ENCODE data around the gene IL23R. TPM values are rescaled to one million over a fixed set of nuclear protein-coding genes. Genes with fewer than 3 reads are reported as not detected.

The IL23R gene
- polyA plus RNA-seq, 1 donor (not counting 4 experiments of a cell fraction or from before 2014, with no cell fraction given), result not detected

DNA sequence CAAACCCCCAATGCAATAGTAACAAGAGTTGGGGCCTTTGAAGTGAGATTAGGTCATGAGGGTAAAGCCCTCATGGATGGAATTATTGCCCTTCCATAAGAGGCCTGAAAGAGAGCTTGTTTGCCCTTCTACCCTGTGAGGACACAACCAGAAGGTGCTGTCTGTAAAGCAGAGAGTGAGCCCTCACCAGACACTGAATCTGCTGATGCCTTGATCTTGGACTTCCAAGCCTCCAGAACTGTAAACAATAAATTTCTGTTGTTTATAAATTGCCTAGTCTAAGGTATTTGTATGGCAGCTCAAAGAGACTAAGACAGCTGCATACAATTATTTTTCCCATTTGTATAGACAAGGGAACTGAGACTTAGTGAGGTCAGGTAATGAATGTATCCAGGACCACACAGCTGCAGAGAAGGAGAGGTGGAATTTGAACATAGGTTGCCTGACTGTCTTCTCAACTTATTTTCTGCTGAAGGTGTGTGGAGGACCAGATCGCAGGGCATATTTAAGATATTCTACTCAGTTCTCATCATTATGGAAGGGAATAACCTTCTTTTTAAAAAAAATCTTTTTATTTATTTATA lies 18.7 kb downstream of the IL23R start:
- no peak overlapping the region for H2AFZ ChIP-seq (ENCODE audit: control insufficient read depth, low read length)
- no peaks in the 10 kb centered on the region for H3K79me2 ChIP-seq (ENCODE audit: control insufficient read depth, insufficient read depth, low read length)
- DNase-seq (ENCODE audit: low read depth, low spot score), result no peak
- no peaks in the 10 kb centered on the region for H4K20me1 ChIP-seq (ENCODE audit: control insufficient read depth, extremely low read depth, insufficient read depth, low read length)
- dilution Hi-C loops (cut with MboI; ENCODE audit: extremely low pct_ligation_motif_present, low sequenced_read_pairs), result no loop called here
- H3K4me1 ChIP-seq (ENCODE audit: control insufficient read depth, extremely low read depth, insufficient read depth, low read length), result no peaks in the 10 kb centered on the region
- no peaks in the 10 kb centered on the region for H3K9me3 ChIP-seq (ENCODE audit: control insufficient read depth, low read depth, low read length)
- H3K9me1 ChIP-seq (ENCODE audit: control insufficient read depth, extremely low read depth, insufficient read depth, low read length), result no peaks in the 10 kb centered on the region
- no peaks in the 10 kb centered on the region for H3K27me3 ChIP-seq (ENCODE audit: control insufficient read depth, extremely low read depth, insufficient read depth, low read length)
- no peaks in the 10 kb centered on the region for H3K36me3 ChIP-seq (ENCODE audit: control insufficient read depth in 2 of 2, extremely low read depth in 1 of 2, insufficient read depth in 2 of 2, low read length in 2 of 2)
- no peak overlapping the region for H3K27ac ChIP-seq (ENCODE audit: control insufficient read depth, insufficient read depth, low read length)
- no peak overlapping the region for H3K4me2 ChIP-seq (ENCODE audit: control insufficient read depth, extremely low read depth, insufficient read depth, low read depth, low read length)
- TF ChIP-seq EZH2 (IDR thresholded peaks at IDR 0.05; ENCODE audit: low read length), result no peak
- TF ChIP-seq, protein P1, sequence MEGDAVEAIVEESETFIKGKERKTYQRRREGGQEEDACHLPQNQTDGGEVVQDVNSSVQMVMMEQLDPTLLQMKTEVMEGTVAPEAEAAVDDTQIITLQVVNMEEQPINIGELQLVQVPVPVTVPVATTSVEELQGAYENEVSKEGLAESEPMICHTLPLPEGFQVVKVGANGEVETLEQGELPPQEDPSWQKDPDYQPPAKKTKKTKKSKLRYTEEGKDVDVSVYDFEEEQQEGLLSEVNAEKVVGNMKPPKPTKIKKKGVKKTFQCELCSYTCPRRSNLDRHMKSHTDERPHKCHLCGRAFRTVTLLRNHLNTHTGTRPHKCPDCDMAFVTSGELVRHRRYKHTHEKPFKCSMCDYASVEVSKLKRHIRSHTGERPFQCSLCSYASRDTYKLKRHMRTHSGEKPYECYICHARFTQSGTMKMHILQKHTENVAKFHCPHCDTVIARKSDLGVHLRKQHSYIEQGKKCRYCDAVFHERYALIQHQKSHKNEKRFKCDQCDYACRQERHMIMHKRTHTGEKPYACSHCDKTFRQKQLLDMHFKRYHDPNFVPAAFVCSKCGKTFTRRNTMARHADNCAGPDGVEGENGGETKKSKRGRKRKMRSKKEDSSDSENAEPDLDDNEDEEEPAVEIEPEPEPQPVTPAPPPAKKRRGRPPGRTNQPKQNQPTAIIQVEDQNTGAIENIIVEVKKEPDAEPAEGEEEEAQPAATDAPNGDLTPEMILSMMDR (optimal IDR thresholded peaks at IDR 0.05 in 1 of 3, IDR thresholded peaks at IDR 0.05 in 1 of 3, conservative IDR thresholded peaks at IDR 0.05 in 1 of 3; ENCODE audit: extremely low read depth in 1 of 3, insufficient read depth in 2 of 3, low read length in 3 of 3), result no peak
- H3K4me3 ChIP-seq (ENCODE audit: control insufficient read depth in 2 of 3, extremely low read depth in 1 of 3, insufficient read depth in 2 of 3, low read depth in 1 of 3, low read length in 3 of 3), result no peak overlapping the region
- no peak overlapping the region for H3K9ac ChIP-seq (ENCODE audit: control insufficient read depth, extremely low read depth, insufficient read depth, low read length)
- no peak for FAIRE-seq

DNA sequence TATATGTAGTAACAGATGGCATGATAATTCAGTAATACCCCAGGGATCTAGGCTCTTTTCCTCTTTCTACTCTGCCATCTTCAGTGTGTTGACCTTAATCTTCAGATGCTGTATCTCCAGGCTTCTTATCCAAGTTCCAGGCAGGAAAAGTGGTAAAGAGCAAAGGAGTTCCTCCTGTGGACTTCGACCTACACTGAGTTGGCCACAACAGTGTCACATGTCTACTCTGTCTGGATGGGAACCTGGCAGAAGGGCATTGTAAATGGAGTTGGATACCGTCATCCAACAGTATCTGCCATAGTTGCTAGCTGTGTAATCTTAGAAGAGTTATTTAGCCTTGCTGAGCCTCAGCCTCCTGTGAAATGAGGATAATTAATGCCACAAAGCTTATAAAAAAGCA lies 21.9 kb downstream of the IL23R start:
- no peaks in the 10 kb centered on the region for H4K20me1 ChIP-seq (ENCODE audit: control insufficient read depth, extremely low read depth, insufficient read depth, low read length)
- TF ChIP-seq, protein P1 (optimal IDR thresholded peaks at IDR 0.05 in 1 of 3, IDR thresholded peaks at IDR 0.05 in 1 of 3, conservative IDR thresholded peaks at IDR 0.05 in 1 of 3; ENCODE audit: extremely low read depth in 1 of 3, insufficient read depth in 2 of 3, low read length in 3 of 3), result no peak
- TF ChIP-seq EZH2 (IDR thresholded peaks at IDR 0.05; ENCODE audit: low read length), result no peak
- no peak overlapping the region for H3K27ac ChIP-seq (ENCODE audit: control insufficient read depth, insufficient read depth, low read length)
- no peaks in the 10 kb centered on the region for H3K79me2 ChIP-seq (ENCODE audit: control insufficient read depth, insufficient read depth, low read length)
- H3K4me3 ChIP-seq (ENCODE audit: control insufficient read depth in 2 of 3, extremely low read depth in 1 of 3, insufficient read depth in 2 of 3, low read depth in 1 of 3, low read length in 3 of 3), result no peak overlapping the region
- H3K4me1 ChIP-seq (ENCODE audit: control insufficient read depth, extremely low read depth, insufficient read depth, low read length), result no peaks in the 10 kb centered on the region
- dilution Hi-C loops (cut with MboI; ENCODE audit: extremely low pct_ligation_motif_present, low sequenced_read_pairs), result no loop called here
- DNase-seq (ENCODE audit: low read depth, low spot score) (no peak), FAIRE-seq (no peak)
- H3K9me3 ChIP-seq (ENCODE audit: control insufficient read depth, low read depth, low read length), result no peaks in the 10 kb centered on the region
- no peaks in the 10 kb centered on the region for H3K36me3 ChIP-seq (ENCODE audit: control insufficient read depth in 2 of 2, extremely low read depth in 1 of 2, insufficient read depth in 2 of 2, low read length in 2 of 2)
- H3K27me3 ChIP-seq (ENCODE audit: control insufficient read depth, extremely low read depth, insufficient read depth, low read length), result no peaks in the 10 kb centered on the region
- no peak overlapping the region for H2AFZ ChIP-seq (ENCODE audit: control insufficient read depth, low read length)
- H3K9me1 ChIP-seq (ENCODE audit: control insufficient read depth, extremely low read depth, insufficient read depth, low read length), result no peaks in the 10 kb centered on the region
- no peak overlapping the region for H3K4me2 ChIP-seq (ENCODE audit: control insufficient read depth, extremely low read depth, insufficient read depth, low read depth, low read length)
- no peak overlapping the region for H3K9ac ChIP-seq (ENCODE audit: control insufficient read depth, extremely low read depth, insufficient read depth, low read length)
